IMR-90 (cell line): ENCODE data around the gene PAK4. TPM values are rescaled to one million over a fixed set of nuclear protein-coding genes. Genes with fewer than 3 reads are reported as not detected.
A peak's percentile ranks its signal among the peaks of the same experiment; 100 is the strongest.

ENCODE experiments used
- ATAC-seq: fragments of 200-7000 bp; cut with Tn5 transposase; 2 replicates; pipeline ENCODE4 v1.9.1; 2020; ENCODE audit warnings: low read depth, mild to moderate bottlenecking, moderate library complexity
- BruUV-seq: library from RNA; stranded (reverse); fragments of 400-500 nt; replicated peaks from 2 replicates; lab custom pipeline; 2021; lab: Mats Ljungman, UMichigan
- CTCF ChIA-PET: fragments of 300-600 bp; formaldehyde crosslinking; extraction: SDS; loops from one replicate; lab custom pipeline; 2021; ENCODE audit warnings: antibody characterized with exemption; lab: Yijun Ruan, JAX
- POLR2A ChIA-PET: fragments of 300-600 bp; sonication (Branson Sonifier 250); formaldehyde crosslinking; loops from one replicate; lab custom pipeline; 2022; ENCODE audit warnings: antibody characterized with exemption; ENCODE audit not compliant: unreplicated experiment; lab: Charles Lee
- DNase-seq: peaks from one replicate; pipeline ENCODE4 v3.0.0; 2013
- H2AFZ ChIP-seq: replicated peaks from 2 replicates; pipeline ENCODE3; 2013; ENCODE audit warnings: low read length, mild to moderate bottlenecking; ENCODE audit not compliant: poor library complexity
- H2AK5ac ChIP-seq: 2 replicates; pipeline ENCODE4 v1.6.1; 2013; ENCODE audit warnings: low read depth, low read length, inconsistent platforms
- H2AK9ac ChIP-seq: replicated peaks from 2 replicates; pipeline ENCODE3; 2013; ENCODE audit warnings: mild to moderate bottlenecking, low read depth, low read length, moderate library complexity; ENCODE audit not compliant: poor library complexity
- H2BK120ac ChIP-seq: 2 replicates; pipeline ENCODE4 v1.6.1; 2013; ENCODE audit warnings: low read depth, low read length, inconsistent platforms
- H2BK15ac ChIP-seq: 3 replicates; pipeline ENCODE4 v1.6.1; 2013; ENCODE audit warnings: low read depth, low read length, inconsistent platforms
- H2BK20ac ChIP-seq: 2 replicates; pipeline ENCODE4 v1.6.1; 2013; ENCODE audit warnings: low read depth, mild to moderate bottlenecking, inconsistent platforms, low read length, moderate library complexity
- H2BK5ac ChIP-seq: 2 replicates; pipeline ENCODE4 v1.6.1; 2013; ENCODE audit warnings: mild to moderate bottlenecking, low read depth, low read length, inconsistent platforms; ENCODE audit not compliant: poor library complexity, severe bottlenecking
- H3K14ac ChIP-seq: replicated peaks from 2 replicates; pipeline ENCODE4 v1.6.1; 2013; ENCODE audit warnings: low read depth, low read length, inconsistent platforms
- H3K18ac ChIP-seq: 2 replicates; pipeline ENCODE4 v1.6.1; 2013; ENCODE audit warnings: low read depth, low read length, control low read depth
- H3K23ac ChIP-seq: 2 replicates; pipeline ENCODE4 v1.6.1; 2013; ENCODE audit warnings: low read depth, low read length, inconsistent platforms
- H3K27ac ChIP-seq: 2 replicates; pipeline ENCODE4 v1.5.1; 2013; ENCODE audit warnings: mild to moderate bottlenecking, control low read depth, low read length; ENCODE audit not compliant: insufficient read depth
- H3K27me3 ChIP-seq: 2 replicates; pipeline ENCODE4 v1.6.1; 2013; ENCODE audit warnings: low read length; ENCODE audit not compliant: control insufficient read depth, insufficient read depth
- H3K36me3 ChIP-seq: 2 replicates; pipeline ENCODE4 v1.6.1; 2013; ENCODE audit warnings: low read length, mixed read lengths; ENCODE audit not compliant: control insufficient read depth, insufficient read depth
- H3K4ac ChIP-seq: 2 replicates; pipeline ENCODE4 v1.6.1; 2013; ENCODE audit warnings: low read depth, low read length, inconsistent platforms
- H3K4me1 ChIP-seq: 2 replicates; pipeline ENCODE4 v1.6.1; 2013; ENCODE audit warnings: low read length, mixed read lengths; ENCODE audit not compliant: control insufficient read depth, insufficient read depth
- H3K4me2 ChIP-seq: 2 replicates; pipeline ENCODE4 v1.6.1; 2013; ENCODE audit warnings: low read depth, mild to moderate bottlenecking, control low read depth, low read length, moderate library complexity
- H3K4me3 ChIP-seq: 2 replicates; pipeline ENCODE4 v1.5.1; 2013; ENCODE audit warnings: low read depth, mild to moderate bottlenecking, control low read depth, low read length, moderate library complexity; ENCODE audit not compliant: insufficient read depth
- H3K56ac ChIP-seq: 2 replicates; pipeline ENCODE4 v1.6.1; 2013; ENCODE audit warnings: low read length, inconsistent platforms; ENCODE audit not compliant: insufficient read depth; ENCODE audit errors: extremely low read depth
- H3K79me1 ChIP-seq, 2 experiments: 2 replicates each; pipeline ENCODE4 v1.6.1; 2013; ENCODE audit warnings: low read length in 2 of 2, inconsistent platforms in 1 of 2, low read depth in 1 of 2
- H3K9ac ChIP-seq: 2 replicates; pipeline ENCODE4 v1.6.1; 2013; ENCODE audit warnings: low read depth, low read length, control low read depth
- H3K9me1 ChIP-seq: 2 replicates; pipeline ENCODE4 v1.6.1; 2013; ENCODE audit warnings: low read length, inconsistent platforms; ENCODE audit not compliant: insufficient read depth
- H3K9me3 ChIP-seq: 2 replicates; pipeline ENCODE4 v1.6.1; 2013; ENCODE audit warnings: low read length; ENCODE audit not compliant: control insufficient read depth, insufficient read depth
- H4K20me1 ChIP-seq: 2 replicates; pipeline ENCODE4 v1.6.1; 2013; ENCODE audit warnings: low read length, inconsistent platforms; ENCODE audit not compliant: insufficient read depth
- H4K5ac ChIP-seq: 2 replicates; pipeline ENCODE4 v1.6.1; 2013; ENCODE audit warnings: mild to moderate bottlenecking, low read depth, low read length, control low read depth
- H4K8ac ChIP-seq, 2 experiments: 2 replicates each; pipeline ENCODE4 v1.6.1; 2013; ENCODE audit warnings: low read depth in 2 of 2, low read length in 2 of 2, control low read depth in 1 of 2, inconsistent platforms in 1 of 2
- H4K91ac ChIP-seq: 2 replicates; pipeline ENCODE4 v1.6.1; 2013; ENCODE audit warnings: low read depth, low read length, inconsistent platforms; ENCODE audit not compliant: insufficient read depth
- CEBPB ChIP-seq: IDR thresholded peaks from 2 replicates; pipeline ENCODE4 v1.6.1; 2012; ENCODE audit warnings: low read depth, low read length, improper control_type of control experiment
- ELK1 ChIP-seq: fragments of 150-350 bp; IDR thresholded peaks from 2 replicates; pipeline ENCODE4 v1.6.1; 2016; ENCODE audit warnings: low read depth, mild to moderate bottlenecking, low read length, moderate library complexity, borderline replicate concordance
- FOS ChIP-seq: fragments of 150-350 bp; IDR thresholded peaks from 2 replicates; pipeline ENCODE4 v1.6.1; 2016; ENCODE audit warnings: low read depth, low read length
- MAZ ChIP-seq: IDR thresholded peaks from 2 replicates; pipeline ENCODE4 v1.6.1; 2012; ENCODE audit warnings: low read depth, mild to moderate bottlenecking, low read length, improper control_type of control experiment, moderate library complexity, borderline replicate concordance
- MXI1 ChIP-seq: IDR thresholded peaks from 2 replicates; pipeline ENCODE4 v1.6.1; 2012; ENCODE audit warnings: low read depth, mild to moderate bottlenecking, low read length, moderate library complexity, borderline replicate concordance
- RFX5 ChIP-seq: IDR thresholded peaks from 2 replicates; pipeline ENCODE4 v1.8.0; 2012; ENCODE audit warnings: low read depth, mild to moderate bottlenecking, low read length, moderate library complexity
- SMC3 ChIP-seq: fragments of 150-350 bp; IDR thresholded peaks from 2 replicates; pipeline ENCODE4 v1.6.1; 2016; ENCODE audit warnings: low read depth, mild to moderate bottlenecking, antibody characterized with exemption, low read length, moderate library complexity
- WGBS, 2 experiments: methylation state at CpG; one replicate each; pipeline versions ENCODE4 v1.1.5 to v1.1.7; 2013; ENCODE audit warnings: missing lambda C conversion rate in 2 of 2; ENCODE audit not compliant: insufficient read length in 1 of 2; ENCODE audit errors: extremely low coverage in 2 of 2; 5-methylcytosine and 5-hydroxymethylcytosine counted together
- dilution Hi-C: fragments of 300-500 bp; cut with HindIII; formaldehyde crosslinking; loops from one replicate; pipeline ENCODE4 v1.14.3; 2018; ENCODE audit warnings: low sequenced_read_pairs; ENCODE audit not compliant: unreplicated experiment
- in situ Hi-C: fragments of 300-500 bp; cut with MboI; formaldehyde crosslinking; loops from 3 replicates; pipeline ENCODE4 v1.14.3; 2019; ENCODE audit warnings: low sequenced_read_pairs, inconsistent platforms, mixed read lengths
- intact Hi-C: fragments of 100-400 bp; cut with micrococcal nuclease; formaldehyde crosslinking; loops from 2 replicates; pipeline ENCODE4 v1.10.0; 2022
- polyA plus RNA-seq, 3 experiments: library from polyadenylated mRNA; depleted of rRNA; stranded (reverse); fragments of >200 nt; gene quantifications; 2 replicates each; pipeline ENCODE4 v1.2.3, GENCODE V29; 2012; ENCODE audit warnings: low replicate concordance in 1 of 3
- total RNA-seq: library from RNA; depleted of rRNA; stranded (reverse); fragments of >200 nt; gene quantifications from 2 replicates; pipeline ENCODE4 v1.2.3, GENCODE V29; 2012

The PAK4 gene
- total and polyA plus RNA-seq, 2 of the 4 experiments (the other 2 are of a cell fraction): 2.0 to 27.2 TPM

- no peak overlapping the region for H3K9ac ChIP-seq
- no peak overlapping the region for H3K56ac ChIP-seq
- H3K4ac ChIP-seq: no peak overlapping the region
- no TSS peak for BruUV-seq
- H3K4me3 ChIP-seq: no peak overlapping the region
- ChIA-PET CTCF (no interaction called here), POLR2A (no interaction called here)
- H2BK5ac ChIP-seq: no peak overlapping the region
- H2AK5ac ChIP-seq: no peak overlapping the region
- intact Hi-C loops: no loop called here
- H4K8ac ChIP-seq: no peak overlapping the region
- H3K9me3 ChIP-seq: no peaks in the 10 kb centered on the region
- H3K36me3 ChIP-seq: no peaks in the 10 kb centered on the region
- in situ Hi-C loops: no loop called here
- no peak overlapping the region for H3K14ac ChIP-seq
- no peaks in the 10 kb centered on the region for H3K9me1 ChIP-seq
- H4K20me1 ChIP-seq: no peaks in the 10 kb centered on the region
- no peak overlapping the region for H3K23ac ChIP-seq
- H4K5ac ChIP-seq: no peak overlapping the region
- peaks cover 5% of the 10 kb centered on the region for H3K4me1 ChIP-seq
- H3K79me1 ChIP-seq: no peaks in the 10 kb centered on the region
- H2BK120ac ChIP-seq: no peak overlapping the region
- dilution Hi-C loops: no loop called here
- no peak overlapping the region for H3K18ac ChIP-seq
- no peak overlapping the region; the same call in 1 of the 2 replicates for H3K4me2 ChIP-seq
- TF ChIP-seq SMC3 (no peak), MXI1 (no peak), ELK1 (no peak), CEBPB (no peak), MAZ (no peak), RFX5 (no peak), FOS (no peak)
- no peak overlapping the region for H4K91ac ChIP-seq
- DNase-seq (no peak), ATAC-seq (no peak)
- peak overlapping the region; percentile 47 for H2AFZ ChIP-seq
- no peak overlapping the region for H2BK20ac ChIP-seq
- no peak overlapping the region for H3K27ac ChIP-seq
- peaks cover 51% of the 10 kb centered on the region for H3K27me3 ChIP-seq
- H2BK15ac ChIP-seq: no peak overlapping the region
- H2AK9ac ChIP-seq: no peak overlapping the region
- 10% methylated on average over 5 of the region's 14 CpGs; no CpG with 5 or more reads in 1 of the 2 experiments for WGBS, 2 experiments
Observed at GRCh38 chr19:39083599-39083982, 42.0 kb upstream of the PAK4 start.
